H4 (cell line): ENCODE data around the gene DUSP16. TPM values are rescaled to one million over a fixed set of nuclear protein-coding genes. Genes with fewer than 3 reads are reported as not detected.
"Not testable (repeated sequence)": the region's sequence is repeated elsewhere in the genome, so short reads cannot be mapped to it uniquely, and the experiment has no call there.

Experiments used
- DNase-seq: peaks from one replicate; pipeline ENCODE4 v3.0.0-alpha.2; 2015; ENCODE audit warnings: low spot score
- total RNA-seq: library from RNA; depleted of rRNA; stranded (reverse); fragments of >200 nt; shearing (Covaris generic); gene quantifications from 2 replicates; pipeline ENCODE4 v1.2.3, GENCODE V29; 2014

The DUSP16 gene
- total RNA-seq, 1 experiment from 2014 or later, result 13.7 TPM

- DNase-seq, result no peak
Measured at GRCh38 chr12:12498210-12498609, 64.5 kb downstream of the DUSP16 start.

DNA sequence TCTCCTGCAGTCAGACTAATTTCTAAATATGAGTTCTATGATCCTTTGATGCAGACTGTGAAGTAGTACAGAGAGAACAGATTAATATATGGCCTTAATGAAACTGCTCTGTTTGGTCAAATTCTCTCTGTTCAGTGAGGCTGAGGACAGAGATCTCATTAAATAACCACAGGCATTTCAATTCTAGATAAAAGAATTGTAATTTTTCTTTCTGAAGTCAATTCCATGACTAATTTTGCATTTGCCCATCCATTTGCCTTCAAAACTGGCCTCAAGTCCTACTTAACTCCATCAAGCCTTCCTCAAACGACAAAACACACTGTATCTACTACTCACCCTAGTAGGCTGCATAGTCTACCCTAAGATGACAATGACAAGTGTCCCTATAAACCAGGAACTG lies 67.1 kb downstream of the DUSP16 start:
- no peak for DNase-seq

- DNase-seq, result no peak
Measured at GRCh38 chr12:12492547-12492946, 70.1 kb downstream of the DUSP16 start.

DNA sequence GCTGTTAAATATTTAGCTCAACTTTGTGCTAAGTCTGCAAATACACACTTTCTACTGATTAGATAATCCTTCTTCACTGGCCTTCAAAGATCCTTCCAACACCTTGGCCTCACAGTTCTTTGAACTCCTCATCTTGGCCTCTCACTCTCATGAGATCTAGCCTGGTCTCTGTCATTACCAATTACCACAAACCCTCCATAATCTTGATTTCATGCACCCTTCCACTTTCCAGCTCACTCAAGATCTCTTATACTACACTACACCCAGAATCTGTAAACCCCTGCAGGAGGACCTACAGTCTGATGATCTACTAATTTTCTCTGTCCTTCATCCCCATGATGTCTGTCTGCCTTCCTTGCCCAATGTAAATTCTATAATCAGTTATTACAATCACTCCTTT lies 71.1 kb downstream of the DUSP16 start:
- no peak for DNase-seq

DNA sequence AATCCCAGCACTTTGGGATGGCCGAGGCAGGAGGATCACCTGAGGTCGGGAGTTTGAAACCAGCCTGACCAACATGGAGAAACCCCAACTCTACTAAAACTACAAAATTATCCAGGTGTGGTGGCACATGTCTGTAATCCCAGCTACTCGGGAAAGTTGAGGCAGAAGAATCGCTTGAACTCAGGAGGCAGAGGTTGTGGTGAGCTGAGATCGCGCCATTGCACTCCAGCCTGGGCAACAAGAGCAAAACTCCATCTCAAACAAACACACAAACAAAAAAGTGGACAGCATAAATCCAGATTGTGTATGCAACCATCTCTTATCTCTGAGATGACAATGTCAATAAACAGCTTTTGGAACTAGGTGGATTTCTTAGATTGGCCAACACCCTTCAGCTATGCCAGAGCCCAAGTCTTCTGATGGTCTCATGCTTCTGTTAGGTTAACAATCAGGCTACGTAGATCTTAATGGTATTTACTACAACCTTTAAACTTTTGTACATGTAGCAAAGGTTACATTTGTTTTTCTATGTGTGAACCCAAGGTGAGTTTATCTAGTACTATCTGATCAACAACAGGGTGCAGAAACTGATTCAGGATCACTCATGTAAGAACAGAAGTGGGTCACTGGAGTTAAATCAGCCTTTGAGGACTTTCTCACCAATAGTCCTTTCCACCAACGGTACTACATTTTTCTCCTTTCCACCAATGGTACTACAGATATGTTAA lies 73.7 kb downstream of the DUSP16 start:
- no peak for DNase-seq

GRCh38 chr12:12488296-12488695 lies 74.4 kb downstream of the DUSP16 start:
- no peak for DNase-seq

DNA sequence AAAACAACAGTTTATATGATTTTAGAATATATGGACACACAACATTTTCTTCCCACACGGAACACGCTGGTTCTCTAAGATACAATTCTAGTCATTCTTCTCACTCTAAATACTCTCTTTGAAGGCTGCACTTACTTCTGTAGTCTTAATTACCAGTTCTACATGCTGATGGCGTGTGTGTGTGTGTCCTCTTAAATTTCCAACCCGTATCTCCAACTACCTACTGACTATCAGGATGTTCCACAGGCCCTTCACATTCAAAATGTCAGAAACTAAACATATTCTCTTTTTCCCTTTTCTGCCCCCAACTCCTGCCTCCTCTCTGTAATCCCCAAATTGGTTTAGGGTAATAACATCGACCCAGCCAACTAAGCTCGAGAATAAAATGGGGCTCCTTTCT lies 75.2 kb downstream of the DUSP16 start:
- no peak for DNase-seq

- DNase-seq, result no peak
Measured at GRCh38 chr12:12486661-12487240, 75.9 kb downstream of the DUSP16 start.

DNA sequence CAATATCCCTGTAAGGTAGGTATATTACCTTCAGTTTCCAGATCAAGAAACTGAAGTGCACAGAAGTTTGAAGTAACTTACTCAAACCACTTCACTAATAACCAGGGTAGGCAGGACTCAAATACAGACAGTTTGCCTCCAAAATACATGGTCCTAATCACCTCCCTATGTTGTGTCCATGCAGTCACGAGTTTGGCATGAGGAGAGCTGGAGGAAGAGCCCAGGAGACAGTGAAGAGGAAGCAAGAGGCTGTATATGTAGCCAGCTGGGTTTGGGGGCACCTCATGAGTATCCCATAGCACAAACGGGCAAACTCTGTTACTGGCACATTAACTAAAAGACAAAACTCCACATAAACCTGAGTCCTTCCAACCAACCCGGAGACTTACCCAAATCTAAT lies 79.2 kb downstream of the DUSP16 start:
- no peak for DNase-seq

- DNase-seq, result no peak
Measured at GRCh38 chr12:12482959-12483358, 79.7 kb downstream of the DUSP16 start.

GRCh38 chr12:12482150-12482761 lies 80.4 kb downstream of the DUSP16 start:
- no peak for DNase-seq

DNA sequence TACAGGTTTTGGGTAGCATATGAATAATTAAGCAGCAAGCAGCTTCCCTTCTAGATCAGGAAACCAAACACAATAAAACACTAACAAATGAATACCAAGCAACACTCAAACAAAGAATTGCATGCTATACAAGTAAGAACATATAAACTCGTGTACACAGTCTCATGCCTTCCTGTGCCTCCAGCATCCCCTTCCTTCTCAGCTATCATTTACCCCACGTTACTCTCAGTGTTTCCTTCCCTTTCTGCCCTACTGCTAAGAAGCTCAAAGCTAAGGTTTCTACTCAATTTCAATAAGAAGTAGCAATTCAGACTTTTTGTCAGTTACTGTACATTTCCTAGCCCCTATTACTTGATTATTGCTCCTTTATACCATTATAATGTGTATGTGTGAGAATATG lies 81.0 kb downstream of the DUSP16 start:
- DNase-seq, result no peak

GRCh38 chr12:12480074-12480473 lies 82.6 kb downstream of the DUSP16 start:
- DNase-seq, result no peak

- no peak for DNase-seq
Measured at GRCh38 chr12:12477532-12477890, 85.2 kb downstream of the DUSP16 start.

GRCh38 chr12:12476857-12477531 lies 85.7 kb downstream of the DUSP16 start:
- no peak for DNase-seq

GRCh38 chr12:12474931-12475795 lies 87.5 kb downstream of the DUSP16 start:
- DNase-seq, result no peak

DNA sequence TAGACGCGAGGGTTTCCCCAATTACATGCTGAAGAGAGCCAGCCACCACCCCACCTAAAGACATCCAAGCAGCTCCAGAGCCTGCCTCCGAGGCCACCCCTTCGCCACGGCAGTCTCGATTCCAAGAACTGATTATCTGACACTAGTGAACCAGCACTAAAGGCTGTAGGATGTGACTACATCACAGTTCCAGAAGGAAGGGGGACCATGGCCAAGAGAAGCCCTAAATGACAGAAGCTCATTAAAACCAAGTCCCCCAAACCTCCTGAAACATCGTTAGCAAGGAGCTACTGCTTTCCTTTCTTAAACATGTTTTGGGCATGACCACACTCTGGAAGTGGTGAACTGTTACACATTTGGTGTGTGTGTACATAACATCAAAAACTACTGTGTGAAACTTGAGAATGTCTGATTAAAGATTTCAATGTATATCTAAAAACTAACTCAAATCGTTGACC lies 88.2 kb downstream of the DUSP16 start:
- DNase-seq, result no peak

DNA sequence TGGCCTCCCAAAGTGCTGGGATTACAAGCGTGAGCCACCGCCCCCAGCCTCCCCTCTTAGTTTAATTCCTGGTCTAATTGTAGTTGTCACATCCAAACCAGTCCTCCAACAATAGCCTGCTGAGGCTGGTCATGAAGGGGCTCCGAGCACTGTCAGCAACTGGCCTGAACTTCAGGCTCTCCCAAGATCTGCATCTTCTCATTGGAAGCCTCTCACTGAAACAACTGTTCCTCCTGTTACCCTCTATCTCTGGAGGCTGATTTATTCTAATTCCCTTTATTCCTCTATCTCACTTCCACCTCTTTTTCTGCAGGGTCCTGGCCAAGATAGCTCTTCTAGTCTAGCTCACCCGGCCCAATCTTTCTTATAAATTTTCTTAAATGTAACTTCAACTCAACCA lies 89.4 kb downstream of the DUSP16 start:
- no peak for DNase-seq

DNA sequence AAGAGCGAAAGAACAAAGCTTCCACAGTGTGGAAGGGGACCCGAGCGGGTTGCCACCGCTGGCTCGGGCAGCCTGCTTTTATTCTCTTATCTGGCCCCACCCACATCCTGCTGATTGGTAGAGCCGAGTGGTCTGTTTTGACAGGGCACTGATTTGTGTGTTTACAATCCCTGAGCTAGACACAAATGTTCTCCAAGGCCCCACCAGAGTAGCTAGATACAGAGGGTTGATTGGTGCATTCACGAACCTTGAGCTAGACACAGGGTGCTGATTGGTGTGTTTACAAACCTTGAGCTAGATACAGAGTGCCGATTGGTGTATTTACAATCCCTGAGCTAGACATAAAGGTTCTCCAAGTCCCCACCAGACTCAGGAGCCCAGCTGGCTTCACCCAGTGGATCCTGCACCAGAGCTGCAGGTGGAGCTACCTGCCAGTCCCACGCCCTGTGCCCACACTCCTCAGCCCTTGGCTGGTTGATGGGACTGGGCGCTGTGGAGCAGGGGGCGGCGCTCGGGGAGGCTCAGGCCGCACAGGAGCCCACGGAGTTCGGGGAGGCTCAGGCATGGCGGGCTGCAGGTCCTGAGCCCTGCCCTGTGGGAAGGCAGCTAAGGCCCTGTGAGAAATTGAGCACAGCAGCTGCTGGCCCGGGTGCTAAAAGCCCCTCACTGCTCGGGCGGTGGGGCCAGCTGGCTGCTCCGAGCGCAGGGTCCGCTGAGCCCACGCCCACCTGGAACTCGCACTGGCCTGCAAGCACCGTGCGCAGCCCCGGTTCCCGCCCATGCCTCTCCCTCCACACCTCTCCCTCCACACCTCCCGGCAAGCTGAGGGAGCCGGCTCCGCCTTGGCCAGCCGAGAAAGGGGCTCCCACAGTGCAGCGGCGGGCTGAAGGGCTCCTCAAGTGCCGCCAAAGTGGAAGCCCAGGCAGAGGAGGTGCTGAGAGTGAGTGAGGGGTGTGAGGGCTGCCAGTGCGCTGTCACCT lies 90.4 kb downstream of the DUSP16 start:
- DNase-seq, result not testable (repeated sequence)

GRCh38 chr12:12470751-12471306 lies 91.8 kb downstream of the DUSP16 start:
- no peak for DNase-seq
